ENCODE data around the gene RPS6KA1. TPM values are rescaled to one million over a fixed set of nuclear protein-coding genes. Genes with fewer than 3 reads are reported as not detected.
A peak's percentile ranks its signal among the peaks of the same experiment; 100 is the strongest.

RPS6KA1 gene
- total RNA-seq, 1 donor from 2014 or later: 25.3 TPM

DNA sequence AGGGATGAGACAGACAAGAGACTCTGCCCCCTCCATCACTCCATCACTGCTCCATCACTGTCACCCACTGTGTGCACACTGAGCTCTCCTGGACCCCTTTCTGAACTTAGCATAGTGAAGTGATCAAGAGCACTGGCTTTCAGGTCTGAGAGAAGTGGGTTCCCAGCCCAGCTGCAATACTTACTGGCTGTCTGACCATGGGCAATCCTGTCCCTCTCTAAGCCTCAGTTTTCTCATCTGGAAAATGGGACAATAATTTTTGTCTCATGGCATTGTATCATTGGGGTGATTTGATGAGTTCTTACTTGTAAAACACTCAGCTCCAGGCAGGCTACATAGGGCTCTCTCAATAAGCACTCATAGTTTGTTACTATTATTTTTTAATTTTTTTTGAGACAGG is 7.5 kb upstream of the RPS6KA1 start:
- no peak for TF ChIP-seq CTCF (IDR thresholded peaks at IDR 0.05; ENCODE audit: unreplicated experiment)
- Mint-ChIP-seq H3K4me1 (ENCODE audit: unreplicated experiment) (no peaks in the 10 kb centered on the region), H3K4me3 (ENCODE audit: unreplicated experiment) (no peak overlapping the region), H3K27me3 (ENCODE audit: unreplicated experiment) (peaks cover 4% of the 10 kb centered on the region), H3K9me3 (ENCODE audit: unreplicated experiment) (no peaks in the 10 kb centered on the region), H3K36me3 (ENCODE audit: low read depth, unreplicated experiment) (no peaks in the 10 kb centered on the region), H3K27ac (ENCODE audit: unreplicated experiment) (no peak overlapping the region)
- no peak for DNase-seq (ENCODE audit: low spot score)

- H3K27ac Mint-ChIP-seq (ENCODE audit: unreplicated experiment): no peak overlapping the region
- no peak for DNase-seq (ENCODE audit: low spot score)
- TF ChIP-seq CTCF (IDR thresholded peaks at IDR 0.05; ENCODE audit: unreplicated experiment): no peak
- H3K4me3 Mint-ChIP-seq (ENCODE audit: unreplicated experiment): no peak overlapping the region
- no peaks in the 10 kb centered on the region for H3K36me3 Mint-ChIP-seq (ENCODE audit: low read depth, unreplicated experiment)
- peaks cover 7% of the 10 kb centered on the region for H3K4me1 Mint-ChIP-seq (ENCODE audit: unreplicated experiment)
- H3K9me3 Mint-ChIP-seq (ENCODE audit: unreplicated experiment): no peaks in the 10 kb centered on the region
- peaks cover 5% of the 10 kb centered on the region for H3K27me3 Mint-ChIP-seq (ENCODE audit: unreplicated experiment)
Observed at GRCh38 chr1:26524181-26524580, 5.4 kb upstream of the RPS6KA1 start.

DNA sequence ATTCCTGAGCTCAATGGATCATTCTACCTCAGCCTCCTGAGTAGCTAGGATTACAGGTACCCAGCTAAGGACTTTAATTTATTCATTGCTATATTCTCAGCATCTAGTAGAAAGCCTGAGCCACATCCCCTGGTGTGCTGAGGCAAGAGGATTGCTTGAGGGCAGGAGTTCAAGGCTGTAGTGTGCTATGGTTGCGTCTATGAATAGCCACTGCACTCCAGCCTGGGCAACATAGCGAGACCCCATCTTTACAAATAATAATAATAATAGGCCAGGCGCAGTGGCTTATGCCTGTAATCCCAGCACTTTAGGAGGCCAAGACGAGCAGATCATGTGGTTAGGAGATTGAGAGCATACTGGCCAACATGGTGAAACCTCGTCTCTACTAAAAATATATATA is 3.3 kb upstream of the RPS6KA1 start:
- no peak overlapping the region for H3K27ac Mint-ChIP-seq (ENCODE audit: unreplicated experiment)
- H3K4me3 Mint-ChIP-seq (ENCODE audit: unreplicated experiment): no peak overlapping the region
- TF ChIP-seq CTCF (IDR thresholded peaks at IDR 0.05; ENCODE audit: unreplicated experiment): no peak
- peaks cover 18% of the 10 kb centered on the region for H3K4me1 Mint-ChIP-seq (ENCODE audit: unreplicated experiment)
- H3K9me3 Mint-ChIP-seq (ENCODE audit: unreplicated experiment): no peaks in the 10 kb centered on the region
- H3K27me3 Mint-ChIP-seq (ENCODE audit: unreplicated experiment): peaks cover 7% of the 10 kb centered on the region
- H3K36me3 Mint-ChIP-seq (ENCODE audit: low read depth, unreplicated experiment): no peaks in the 10 kb centered on the region
- no peak for DNase-seq (ENCODE audit: low spot score)

DNA sequence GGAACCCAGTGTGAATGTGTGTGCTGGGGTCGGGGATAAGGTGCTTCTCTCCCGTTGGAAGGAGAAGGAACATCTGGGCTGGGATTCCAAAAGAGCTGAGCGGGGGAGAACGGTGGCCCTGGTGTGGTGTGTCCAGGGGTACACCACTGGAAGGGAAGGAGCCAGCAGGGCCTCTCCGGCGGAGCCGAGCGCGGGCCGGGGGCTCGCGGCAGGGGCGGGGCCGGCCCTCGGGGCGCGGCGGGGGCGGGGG is 231 bp upstream of the RPS6KA1 start:
- Mint-ChIP-seq H3K9me3 (ENCODE audit: unreplicated experiment) (no peaks in the 10 kb centered on the region), H3K27ac (ENCODE audit: unreplicated experiment) (peak overlapping the region; percentile 73), H3K27me3 (ENCODE audit: unreplicated experiment) (peaks cover 8% of the 10 kb centered on the region), H3K4me3 (ENCODE audit: unreplicated experiment) (peak overlapping the region; percentile 87), H3K4me1 (ENCODE audit: unreplicated experiment) (peaks cover 27% of the 10 kb centered on the region), H3K36me3 (ENCODE audit: low read depth, unreplicated experiment) (peaks cover 3% of the 10 kb centered on the region)
- DNase-seq (ENCODE audit: low spot score): no peak
- TF ChIP-seq CTCF (IDR thresholded peaks at IDR 0.05; ENCODE audit: unreplicated experiment): no peak

- Mint-ChIP-seq H3K27ac (ENCODE audit: unreplicated experiment) (no peak overlapping the region), H3K9me3 (ENCODE audit: unreplicated experiment) (no peaks in the 10 kb centered on the region), H3K36me3 (ENCODE audit: low read depth, unreplicated experiment) (peaks cover 4% of the 10 kb centered on the region), H3K27me3 (ENCODE audit: unreplicated experiment) (peaks cover 6% of the 10 kb centered on the region), H3K4me1 (ENCODE audit: unreplicated experiment) (peaks cover 27% of the 10 kb centered on the region), H3K4me3 (ENCODE audit: unreplicated experiment) (peak overlapping the region; percentile 90)
- TF ChIP-seq CTCF (IDR thresholded peaks at IDR 0.05; ENCODE audit: unreplicated experiment): no peak
- no peak for DNase-seq (ENCODE audit: low spot score)
Observed at GRCh38 chr1:26530410-26530894, 891 bp downstream of the RPS6KA1 start.

Measured in endothelial cell (in vitro differentiated cells).